ENCODE data around the gene CTPS1. TPM values are rescaled to one million over a fixed set of nuclear protein-coding genes. Genes with fewer than 3 reads are reported as not detected.

Gene CTPS1
- total RNA-seq, 1 experiment from 2014 or later = 139 TPM

- TF ChIP-seq EZH2 (IDR thresholded peaks at IDR 0.05; ENCODE audit: borderline replicate concordance, low read depth, low read length, poor library complexity, severe bottlenecking) = no peak
- no peak for TF ChIP-seq CTCF (conservative IDR thresholded peaks at IDR 0.05; ENCODE audit: low read depth, low read length)
- H3K4me1 ChIP-seq (ENCODE audit: insufficient read depth, low read length, poor library complexity, severe bottlenecking) = no peaks in the 10 kb centered on the region
- intact Hi-C loops (cut with micrococcal nuclease; ENCODE audit: unreplicated experiment) = loop anchor here (5.0 kb wide), 1 partner anchor 225 kb away; the partner anchor contains the start of gene SCMH1
- DNase-seq (ENCODE audit: low spot score) = no peak
- ChIA-PET POLR2A (ENCODE audit: low non-redundant PET) (no interaction called here), CTCF (no interaction called here)
- H3K27ac ChIP-seq (ENCODE audit: low read depth, low read length, poor library complexity, severe bottlenecking) = no peak overlapping the region
- H3K36me3 ChIP-seq (ENCODE audit: insufficient read depth, low read length, poor library complexity, severe bottlenecking) = peaks cover 37% of the 10 kb centered on the region
- H3K4me3 ChIP-seq (ENCODE audit: low read depth, low read length, poor library complexity, severe bottlenecking) = no peak overlapping the region
- BruUV-seq (replicated peaks) = no TSS peak
- H3K27me3 ChIP-seq (replicated peaks; ENCODE audit: insufficient read depth, low read depth, low read length, poor library complexity) = no peaks in the 10 kb centered on the region
- no peaks in the 10 kb centered on the region for H3K9me3 ChIP-seq (ENCODE audit: low read depth, low read length, poor library complexity, severe bottlenecking)
Measured at GRCh38 chr1:41017141-41018017, 37.9 kb downstream of the CTPS1 start.

- Histone ChIP-seq H3K9me3 (ENCODE audit: low read depth, low read length, poor library complexity, severe bottlenecking) (no peaks in the 10 kb centered on the region), H3K27me3 (replicated peaks; ENCODE audit: insufficient read depth, low read depth, low read length, poor library complexity) (no peaks in the 10 kb centered on the region), H3K27ac (ENCODE audit: low read depth, low read length, poor library complexity, severe bottlenecking) (no peak overlapping the region), H3K4me1 (ENCODE audit: insufficient read depth, low read length, poor library complexity, severe bottlenecking) (no peaks in the 10 kb centered on the region), H3K4me3 (ENCODE audit: low read depth, low read length, poor library complexity, severe bottlenecking) (no peak overlapping the region), H3K36me3 (ENCODE audit: insufficient read depth, low read length, poor library complexity, severe bottlenecking) (peaks cover 31% of the 10 kb centered on the region)
- no peak for DNase-seq (ENCODE audit: low spot score)
- POLR2A ChIA-PET (ENCODE audit: low non-redundant PET) = no interaction called here
- intact Hi-C loops (cut with micrococcal nuclease; ENCODE audit: unreplicated experiment) = loop anchor here (5.0 kb wide), 1 partner anchor 224 kb away; the partner anchor contains the start of gene SCMH1
- CTCF ChIA-PET = no interaction called here
- BruUV-seq (replicated peaks) = no TSS peak
- TF ChIP-seq CTCF (conservative IDR thresholded peaks at IDR 0.05; ENCODE audit: low read depth, low read length) (no peak), EZH2 (IDR thresholded peaks at IDR 0.05; ENCODE audit: borderline replicate concordance, low read depth, low read length, poor library complexity, severe bottlenecking) (no peak)
Measured at GRCh38 chr1:41018018-41018410, 38.5 kb downstream of the CTPS1 start.

- no peak overlapping the region for H3K27ac ChIP-seq (ENCODE audit: low read depth, low read length, poor library complexity, severe bottlenecking)
- no peak overlapping the region for H3K4me3 ChIP-seq (ENCODE audit: low read depth, low read length, poor library complexity, severe bottlenecking)
- CTCF ChIA-PET = no interaction called here
- TF ChIP-seq EZH2 (IDR thresholded peaks at IDR 0.05; ENCODE audit: borderline replicate concordance, low read depth, low read length, poor library complexity, severe bottlenecking) (no peak), CTCF (conservative IDR thresholded peaks at IDR 0.05; ENCODE audit: low read depth, low read length) (no peak)
- H3K36me3 ChIP-seq (ENCODE audit: insufficient read depth, low read length, poor library complexity, severe bottlenecking) = peaks cover 20% of the 10 kb centered on the region
- no peaks in the 10 kb centered on the region for H3K4me1 ChIP-seq (ENCODE audit: insufficient read depth, low read length, poor library complexity, severe bottlenecking)
- intact Hi-C loops (cut with micrococcal nuclease; ENCODE audit: unreplicated experiment) = loop anchor here (5.0 kb wide), 1 partner anchor 223 kb away; the partner anchor contains the start of gene SCMH1
- H3K9me3 ChIP-seq (ENCODE audit: low read depth, low read length, poor library complexity, severe bottlenecking) = no peaks in the 10 kb centered on the region
- POLR2A ChIA-PET (ENCODE audit: low non-redundant PET) = no interaction called here
- no peak for DNase-seq (ENCODE audit: low spot score)
- H3K27me3 ChIP-seq (replicated peaks; ENCODE audit: insufficient read depth, low read depth, low read length, poor library complexity) = no peaks in the 10 kb centered on the region
- no TSS peak for BruUV-seq (replicated peaks)
Measured at GRCh38 chr1:41019353-41019745, 39.9 kb downstream of the CTPS1 start.
